ENCODE data around the gene PIAS2. TPM values are rescaled to one million over a fixed set of nuclear protein-coding genes. Genes with fewer than 3 reads are reported as not detected.

PIAS2 gene
- total and polyA plus RNA-seq, 2 experiments from 2014 or later: 30.3 to 54.2 TPM

- no peak overlapping the region for H3K27ac Mint-ChIP-seq
Measured at GRCh38 chr18:46764586-46764985, 152.7 kb downstream of the PIAS2 start.

More at GRCh38 chr18:46764586-46764985, 152.7 kb downstream of the PIAS2 start:
- Histone ChIP-seq H3K9me2 (ENCODE audit: insufficient read depth) (peaks cover 15% of the 10 kb centered on the region; the same call in 1 of the 2 replicates), H2AFZ (no peak overlapping the region), H3F3A (replicated peaks; ENCODE audit: low read depth) (no peaks in the 10 kb centered on the region), H3K79me2 (replicated peaks; ENCODE audit: insufficient read depth) (no peaks in the 10 kb centered on the region), H3K4me1 (ENCODE audit: insufficient read depth) (peaks cover 14% of the 10 kb centered on the region), H3K27me3 (ENCODE audit: insufficient read depth) (peaks cover 15% of the 10 kb centered on the region), H3K4me3 (no peak overlapping the region), H3K36me3 (ENCODE audit: insufficient read depth) (no peaks in the 10 kb centered on the region), H3K27ac (ENCODE audit: low read depth) (no peak overlapping the region), H3K4me2 (no peak overlapping the region), H4K20me1 (replicated peaks; ENCODE audit: insufficient read depth) (no peaks in the 10 kb centered on the region)
- peaks cover 16% of the 10 kb centered on the region for H3K4me1 Mint-ChIP-seq
- H3K27me3 Mint-ChIP-seq (ENCODE audit: insufficient read depth, low read depth, poor library complexity): peaks cover 3% of the 10 kb centered on the region
- no peak for TF ChIP-seq CREB1 (CRISPR knock-in tag; IDR thresholded peaks at IDR 0.05; ENCODE audit: low read depth)
- TF ChIP-seq NANOG (IDR thresholded peaks at IDR 0.05; ENCODE audit: borderline replicate concordance): no peak
- no peak for TF ChIP-seq ETS1 (IDR thresholded peaks at IDR 0.05)
- no peak for TF ChIP-seq EZH2 (IDR thresholded peaks at IDR 0.05; ENCODE audit: low read depth, unreplicated experiment)
- no peak for TF ChIP-seq JUNB (IDR thresholded peaks at IDR 0.05; ENCODE audit: unreplicated experiment)
- TF ChIP-seq POLR2AphosphoS5 (IDR thresholded peaks at IDR 0.05; ENCODE audit: low read depth): no peak
- no peak for TF ChIP-seq CTCF (conservative IDR thresholded peaks at IDR 0.05; ENCODE audit: low read depth in 2 of 2)
- no peak for TF ChIP-seq STAT1 (IDR thresholded peaks at IDR 0.05; ENCODE audit: unreplicated experiment)
- no peak for TF ChIP-seq ZNF462 (CRISPR knock-in tag; IDR thresholded peaks at IDR 0.05)
- TF ChIP-seq ZNF331 (CRISPR knock-in tag; IDR thresholded peaks at IDR 0.05; ENCODE audit: low read depth): no peak
- TF ChIP-seq EZH2phosphoT487 (IDR thresholded peaks at IDR 0.05; ENCODE audit: unreplicated experiment): no peak
- no peak for TF ChIP-seq ZNF114 (CRISPR knock-in tag; IDR thresholded peaks at IDR 0.05)
- no peak for TF ChIP-seq REST (IDR thresholded peaks at IDR 0.05; ENCODE audit: unreplicated experiment)
- no peaks in the 10 kb centered on the region for H3K36me3 Mint-ChIP-seq (ENCODE audit: low read depth)
- no peak overlapping the region for H3K4me3 Mint-ChIP-seq
- H3K9me3 Mint-ChIP-seq: no peaks in the 10 kb centered on the region
- DNase-seq (ENCODE audit: low spot score) (no peak), ATAC-seq (no peak)
